Globus pallidus (tissue), 1 donor: ENCODE data around the gene FAT4.
A peak's percentile ranks its signal among the peaks of the same experiment; 100 is the strongest.

Experiments used
- DNase-seq: peaks from one replicate; pipeline ENCODE4 v3.0.0-alpha.2; 2015; ENCODE audit warnings: low spot score

Gene FAT4

GRCh38 chr4:125317525-125317877, 2.7 kb downstream of the FAT4 start:
- peak; percentile 64 for DNase-seq

DNA sequence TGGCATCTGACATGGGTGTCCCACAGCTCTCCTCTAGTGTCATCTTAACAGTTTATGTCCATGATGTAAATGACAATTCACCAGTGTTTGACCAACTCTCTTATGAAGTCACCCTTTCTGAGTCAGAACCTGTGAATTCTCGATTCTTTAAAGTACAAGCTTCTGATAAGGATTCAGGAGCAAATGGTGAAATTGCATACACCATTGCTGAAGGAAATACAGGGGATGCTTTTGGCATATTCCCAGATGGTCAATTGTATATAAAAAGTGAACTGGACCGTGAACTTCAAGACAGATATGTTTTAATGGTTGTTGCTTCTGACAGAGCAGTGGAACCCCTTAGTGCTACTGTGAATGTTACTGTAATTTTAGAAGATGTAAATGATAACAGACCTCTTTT, 4.6 kb downstream of the FAT4 start:
- no peak for DNase-seq

GRCh38 chr4:125321709-125322365, 7.1 kb downstream of the FAT4 start:
- DNase-seq, result no peak

- DNase-seq, result peak; percentile 63
Observed at GRCh38 chr4:125322366-125322730, 7.6 kb downstream of the FAT4 start.

GRCh38 chr4:125323654-125324053, 8.9 kb downstream of the FAT4 start:
- DNase-seq, result no peak

DNA sequence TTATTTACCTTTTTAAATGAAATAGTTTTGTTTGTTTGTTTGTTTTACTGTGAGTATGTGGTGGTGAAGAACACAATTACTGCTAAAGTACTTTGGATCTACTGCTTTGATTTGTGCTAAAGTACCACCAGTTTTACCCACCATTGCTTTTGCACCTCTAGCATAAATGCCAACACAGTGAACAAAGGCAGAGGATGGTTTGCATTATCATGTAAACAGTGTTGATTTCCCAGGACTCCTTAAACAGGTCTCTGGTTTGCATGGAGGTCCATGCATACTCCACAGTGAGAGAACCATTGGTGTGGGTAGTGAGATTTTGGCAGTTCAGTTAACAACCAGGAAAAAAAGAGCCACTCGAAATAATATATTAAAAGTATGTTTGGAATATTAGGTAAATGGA, 11.0 kb downstream of the FAT4 start:
- DNase-seq, result no peak

DNA sequence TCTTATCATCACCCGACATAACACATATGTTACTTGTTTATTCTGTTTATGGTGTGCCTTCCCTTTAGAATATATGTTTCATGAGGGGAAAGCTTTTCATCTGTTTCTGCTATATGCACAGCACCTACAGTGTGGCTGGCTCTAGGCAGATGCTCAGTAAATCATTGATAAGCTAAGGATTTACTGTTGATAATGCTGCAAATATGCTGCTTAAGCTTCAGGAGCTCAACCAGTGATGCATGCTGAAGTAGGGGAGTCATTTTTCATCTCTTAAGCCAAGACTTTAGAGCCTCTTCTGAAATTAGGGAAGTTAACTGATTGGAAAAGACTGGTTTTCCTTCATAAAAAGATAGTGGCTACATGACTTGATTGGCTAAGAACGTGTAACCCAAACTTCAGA, 16.4 kb downstream of the FAT4 start:
- no peak for DNase-seq

GRCh38 chr4:125334926-125335325, 20.2 kb downstream of the FAT4 start:
- DNase-seq, result no peak

- no peak for DNase-seq
Observed at GRCh38 chr4:125338814-125339213, 24.1 kb downstream of the FAT4 start.

- no peak for DNase-seq
Observed at GRCh38 chr4:125344198-125344597, 29.4 kb downstream of the FAT4 start.

DNA sequence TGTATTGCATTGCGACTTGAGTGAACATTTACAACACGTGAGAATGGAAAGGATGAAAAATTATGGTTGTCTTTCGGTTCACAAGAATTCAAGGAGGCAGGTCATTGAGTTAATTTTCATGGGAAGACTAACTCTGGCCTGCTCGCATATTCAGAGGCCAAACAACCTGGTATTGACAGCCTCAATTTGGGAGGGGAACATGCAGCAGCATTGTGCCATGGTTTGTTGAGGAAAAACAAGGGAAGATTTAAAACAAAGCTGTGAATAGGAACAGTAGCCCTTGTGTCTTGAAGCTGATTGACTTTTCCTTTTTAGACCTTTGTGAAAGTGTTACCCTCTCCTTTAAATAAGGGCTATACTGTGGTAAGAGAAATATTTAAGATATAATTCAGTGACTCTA, 31.9 kb downstream of the FAT4 start:
- peak; percentile 69 for DNase-seq

- peak; percentile 67 for DNase-seq
Observed at GRCh38 chr4:125350470-125351135, 35.8 kb downstream of the FAT4 start.

DNA sequence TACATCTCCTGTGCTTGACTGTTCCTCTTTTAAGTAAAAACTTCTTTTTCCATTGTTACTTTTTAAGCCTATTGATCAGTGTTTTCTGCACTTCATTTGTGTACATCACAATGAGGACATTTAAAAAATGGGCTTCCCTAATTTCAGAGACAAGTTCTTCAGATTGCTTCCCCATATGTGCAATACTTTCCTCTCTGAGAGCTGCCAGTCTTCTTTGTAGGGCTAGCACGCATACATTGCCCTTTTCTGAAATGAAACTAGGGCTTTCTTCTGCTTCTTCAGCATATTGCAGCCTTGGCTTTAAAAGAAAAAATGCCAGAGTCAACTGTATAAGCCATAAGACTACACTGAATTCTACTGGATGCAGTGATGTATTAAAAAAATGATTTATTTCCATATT, 37.8 kb downstream of the FAT4 start:
- DNase-seq, result peak; percentile 75

DNA sequence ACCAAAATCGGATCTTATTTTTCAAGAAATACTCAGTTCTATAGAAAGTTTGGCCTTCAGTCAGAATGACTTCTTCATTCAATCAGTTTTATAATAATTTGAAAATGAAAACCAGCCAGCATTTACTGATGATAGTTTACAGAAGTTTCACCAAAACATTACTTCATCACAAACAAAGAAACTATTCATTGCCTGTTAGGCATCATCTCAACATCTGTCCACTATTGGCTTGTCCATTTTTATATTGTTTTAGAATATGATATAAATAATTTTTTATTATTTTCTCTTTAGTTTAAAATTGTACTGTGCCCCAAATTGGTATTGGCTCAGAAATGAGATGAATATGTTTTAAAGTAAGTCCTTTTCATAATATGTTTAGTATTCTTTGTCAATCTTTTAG, 38.4 kb downstream of the FAT4 start:
- DNase-seq, result peak; percentile 74

DNA sequence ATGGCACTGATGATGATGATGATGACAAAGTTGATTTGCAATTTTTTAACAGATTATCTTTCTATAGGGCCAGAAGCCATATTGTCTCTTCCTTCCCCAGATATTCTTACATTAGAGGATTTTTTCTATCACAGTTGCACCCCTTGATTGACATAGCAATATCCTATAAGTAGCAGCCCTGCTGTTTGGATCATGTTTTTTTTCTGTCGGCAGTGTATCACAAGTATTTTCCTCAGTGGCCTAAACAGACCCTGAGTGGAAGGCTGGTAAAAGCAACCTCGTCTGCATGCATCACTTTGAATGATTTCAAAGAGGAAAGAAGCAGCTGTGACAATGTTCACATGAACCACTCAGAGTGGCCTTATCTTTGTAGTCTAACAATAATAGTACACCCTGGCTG, 41.0 kb downstream of the FAT4 start:
- no peak for DNase-seq

GRCh38 chr4:125357675-125358074, 42.9 kb downstream of the FAT4 start:
- no peak for DNase-seq

DNA sequence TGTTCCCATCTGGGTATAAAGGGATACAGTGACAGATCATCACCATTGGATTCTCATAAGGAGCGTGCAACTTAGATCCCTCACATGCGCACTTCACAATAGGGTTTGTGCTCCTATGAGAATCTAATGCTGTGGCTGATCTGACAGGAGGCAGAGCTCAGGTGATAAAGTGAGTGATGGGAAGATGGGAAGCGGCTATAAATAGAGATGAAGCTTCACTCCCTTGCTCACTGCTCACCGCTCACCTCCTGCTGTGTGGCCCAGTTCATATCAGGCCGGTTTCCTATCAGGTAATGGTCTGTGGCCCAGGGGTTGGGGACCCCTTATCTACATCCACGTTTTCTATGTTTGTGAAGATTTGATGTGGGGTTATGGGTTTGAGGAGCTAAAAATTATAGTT, 43.7 kb downstream of the FAT4 start:
- no peak for DNase-seq

DNA sequence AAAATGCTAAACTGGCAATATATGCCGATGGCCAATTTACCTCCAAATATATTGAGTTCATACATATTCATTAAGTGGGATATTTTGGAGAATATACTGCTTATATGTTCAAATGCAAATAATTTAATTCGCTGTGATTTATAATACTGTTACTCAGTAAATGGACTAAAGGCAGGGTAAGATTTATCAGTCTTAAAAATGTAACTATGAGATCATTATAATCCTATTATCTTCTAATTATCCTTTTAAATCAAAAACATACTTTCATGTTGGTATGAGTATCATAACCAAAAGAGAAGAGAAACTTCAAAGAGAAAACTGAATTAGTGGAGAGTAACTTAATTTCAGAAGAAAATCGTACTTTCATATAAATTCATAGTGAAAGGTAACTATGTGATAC, 44.6 kb downstream of the FAT4 start:
- DNase-seq, result no peak

DNA sequence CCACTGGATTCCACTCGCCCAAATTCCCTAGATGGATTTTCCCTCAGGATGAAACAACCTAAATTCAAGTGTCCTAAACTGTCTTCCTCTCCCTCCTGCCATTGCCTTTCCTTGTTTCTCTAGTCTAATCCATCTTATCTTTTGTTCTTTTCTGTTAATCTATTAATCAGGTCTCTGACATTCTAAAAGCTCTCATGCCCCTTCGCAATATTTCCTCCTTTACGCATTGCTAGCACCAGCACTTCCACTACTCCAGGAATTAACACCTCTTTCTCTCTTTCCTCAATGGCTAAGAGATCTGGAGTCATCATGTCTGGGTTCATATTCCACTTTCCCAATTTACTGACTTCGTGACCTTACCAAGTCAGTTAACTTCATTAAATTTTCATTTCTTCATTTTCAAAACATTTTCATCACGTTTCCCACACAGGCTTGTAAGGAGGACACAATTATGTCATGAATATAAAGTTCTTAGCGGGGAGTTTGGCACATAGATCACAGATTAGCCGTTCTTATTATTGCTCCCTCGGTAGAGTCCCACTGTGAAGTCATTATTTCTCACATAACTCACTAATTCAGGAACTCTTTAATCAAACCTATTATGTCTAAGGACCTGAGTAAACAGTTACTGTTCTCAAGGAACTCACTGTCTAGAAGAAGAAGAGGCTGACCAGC, 45.3 kb downstream of the FAT4 start:
- DNase-seq, result no peak

GRCh38 chr4:125360727-125361126, 46.0 kb downstream of the FAT4 start:
- no peak for DNase-seq
